Hepatocyte (in vitro differentiated cells): ENCODE data around the gene WNT7A. TPM values are rescaled to one million over a fixed set of nuclear protein-coding genes. Genes with fewer than 3 reads are reported as not detected.

Source experiments
- DNase-seq: peaks from one replicate; pipeline ENCODE4 v3.0.0-alpha.2; 2016; ENCODE audit warnings: low spot score
- H2AFZ ChIP-seq: fragments of 200-600 bp; sonication (generic); 2 replicates; pipeline ENCODE4 v1.6.0; 2016; ENCODE audit warnings: antibody characterized with exemption, mild to moderate bottlenecking
- H3K27ac ChIP-seq: fragments of 200-600 bp; sonication (generic); 2 replicates; pipeline ENCODE4 v1.5.1; 2016; ENCODE audit warnings: mild to moderate bottlenecking
- H3K27me3 ChIP-seq: fragments of 200-600 bp; sonication (generic); 2 replicates; pipeline ENCODE4 v1.6.1; 2016
- H3K36me3 ChIP-seq: fragments of 200-600 bp; sonication (generic); replicated peaks from 2 replicates; pipeline ENCODE4 v1.5.1; 2016; ENCODE audit warnings: low read depth; ENCODE audit not compliant: insufficient read depth
- H3K4me1 ChIP-seq: fragments of 200-600 bp; sonication (generic); 2 replicates; pipeline ENCODE4 v1.5.1; 2016; ENCODE audit warnings: mild to moderate bottlenecking, moderate library complexity; ENCODE audit not compliant: insufficient read depth
- H3K4me2 ChIP-seq: fragments of 200-600 bp; sonication (generic); 2 replicates; pipeline ENCODE4 v1.6.0; 2016
- H3K4me3 ChIP-seq: fragments of 200-600 bp; sonication (generic); 2 replicates; pipeline ENCODE4 v1.5.1; 2016; ENCODE audit warnings: mild to moderate bottlenecking
- H3K79me2 ChIP-seq: fragments of 200-600 bp; sonication (generic); 2 replicates; pipeline ENCODE4 v1.6.0; 2017; ENCODE audit warnings: mild to moderate bottlenecking
- H3K9me2 ChIP-seq: fragments of 200-600 bp; sonication (generic); replicated peaks from 2 replicates; pipeline ENCODE4 v1.6.0; 2017; ENCODE audit warnings: mild to moderate bottlenecking; ENCODE audit not compliant: insufficient read depth
- H3K9me3 ChIP-seq: fragments of 200-600 bp; sonication (generic); 2 replicates; pipeline ENCODE4 v1.5.1; 2016; ENCODE audit warnings: low read depth, mild to moderate bottlenecking
- H4K20me1 ChIP-seq: fragments of 200-600 bp; sonication (generic); 2 replicates; pipeline ENCODE4 v1.6.0; 2016; ENCODE audit warnings: mild to moderate bottlenecking; ENCODE audit not compliant: insufficient read depth, poor library complexity, severe bottlenecking
- CTCF ChIP-seq: fragments of 200-600 bp; sonication (generic); IDR thresholded peaks from 2 replicates; pipeline ENCODE4 v1.5.1; 2016; ENCODE audit warnings: antibody characterized with exemption, mild to moderate bottlenecking; ENCODE audit not compliant: poor library complexity
- EZH2 ChIP-seq: fragments of 200-600 bp; sonication (generic); IDR thresholded peaks from 2 replicates; pipeline ENCODE4 v1.6.1; 2016; ENCODE audit warnings: antibody characterized with exemption, mild to moderate bottlenecking, borderline replicate concordance
- EZH2phosphoT487 ChIP-seq: fragments of 200-600 bp; sonication (generic); IDR thresholded peaks from one replicate; pipeline ENCODE4 v1.6.1; 2018; ENCODE audit warnings: antibody characterized with exemption, mild to moderate bottlenecking, low read depth, moderate library complexity; ENCODE audit not compliant: unreplicated experiment, severe bottlenecking
- WGBS: methylation state at CpG from one replicate; pipeline ENCODE4 v1.1.6; 2016; ENCODE audit warnings: low lambda C conversion rate; ENCODE audit errors: missing lambda C conversion rate; 5-methylcytosine and 5-hydroxymethylcytosine counted together
- polyA plus RNA-seq: library from polyadenylated mRNA; unstranded; fragments of >200 nt; fragmentation: Nextera tagmentation; extraction: Ambion mirVana; gene quantifications from 2 replicates; pipeline ENCODE4 v1.2.1, GENCODE V29; 2016
- total RNA-seq: library from RNA; depleted of rRNA; stranded (reverse); fragments of >200 nt; gene quantifications from 2 replicates; pipeline ENCODE4 v1.2.3, GENCODE V29; 2014

WNT7A gene
- total and polyA plus RNA-seq, 2 experiments from 2014 or later = 0.04 to 0.13 TPM

GRCh38 chr3:13853978-13854296 is 25.9 kb downstream of the WNT7A start:
- Histone ChIP-seq H3K36me3 (no peaks in the 10 kb centered on the region), H3K4me3 (no peak overlapping the region), H3K4me1 (no peaks in the 10 kb centered on the region), H3K79me2 (no peaks in the 10 kb centered on the region), H3K9me3 (no peaks in the 10 kb centered on the region), H3K4me2 (no peak overlapping the region), H2AFZ (no peak overlapping the region), H3K27me3 (no peaks in the 10 kb centered on the region), H3K27ac (no peak overlapping the region), H3K9me2 (no peaks in the 10 kb centered on the region), H4K20me1 (no peaks in the 10 kb centered on the region)
- DNase-seq = peak; percentile 49
- WGBS = no CpG with 5 or more reads among the region's 1 CpG
- TF ChIP-seq EZH2phosphoT487 = no peak
- TF ChIP-seq EZH2 = no peak
- no peak for TF ChIP-seq CTCF

GRCh38 chr3:13853256-13853977 is 26.5 kb downstream of the WNT7A start:
- no peaks in the 10 kb centered on the region for H3K27me3 ChIP-seq

GRCh38 chr3:13852638-13853009 is 27.2 kb downstream of the WNT7A start:
- no peaks in the 10 kb centered on the region for H3K79me2 ChIP-seq
- H4K20me1 ChIP-seq = no peaks in the 10 kb centered on the region
- H3K4me3 ChIP-seq = no peak overlapping the region
- H3K9me2 ChIP-seq = no peaks in the 10 kb centered on the region
- H3K4me2 ChIP-seq = no peak overlapping the region
- no peaks in the 10 kb centered on the region for H3K36me3 ChIP-seq
- no peak overlapping the region for H2AFZ ChIP-seq
- H3K27ac ChIP-seq = no peak overlapping the region
- TF ChIP-seq EZH2 (no peak), EZH2phosphoT487 (no peak), CTCF (no peak)
- WGBS = 82% methylated on average over 4 of the region's 4 CpGs
- no peak for DNase-seq
- no peaks in the 10 kb centered on the region for H3K9me3 ChIP-seq
- H3K4me1 ChIP-seq = no peaks in the 10 kb centered on the region
- H3K27me3 ChIP-seq = no peaks in the 10 kb centered on the region

More at GRCh38 chr3:13853256-13853977, 26.5 kb downstream of the WNT7A start:
- H3K36me3 ChIP-seq = no peaks in the 10 kb centered on the region
- H2AFZ ChIP-seq = no peak overlapping the region
- no peaks in the 10 kb centered on the region for H4K20me1 ChIP-seq
- TF ChIP-seq CTCF = no peak
- TF ChIP-seq EZH2phosphoT487 = no peak
- no peak for TF ChIP-seq EZH2
- no peak for DNase-seq
- no peaks in the 10 kb centered on the region for H3K4me1 ChIP-seq
- no peaks in the 10 kb centered on the region for H3K79me2 ChIP-seq
- H3K27ac ChIP-seq = no peak overlapping the region
- WGBS = 84% methylated on average over 11 of the region's 11 CpGs
- H3K4me2 ChIP-seq = no peak overlapping the region
- no peaks in the 10 kb centered on the region for H3K9me3 ChIP-seq
- H3K9me2 ChIP-seq = no peaks in the 10 kb centered on the region
- no peak overlapping the region for H3K4me3 ChIP-seq
